SK-N-SH treated with all-trans-retinoic acid at 6 μM for 48 hours (cell line): Measurements from ENCODE around the gene ARHGEF12.

Source experiments
- PPARA ChIP-seq: fragments of 250-450 bp; sonication (Bioruptor Pico); IDR thresholded peaks from 2 replicates; pipeline ENCODE4 v1.5.0; 2020; ENCODE audit warnings: mild to moderate bottlenecking, borderline replicate concordance
- TCF4 ChIP-seq: fragments of 250-450 bp; sonication (Bioruptor Pico); IDR thresholded peaks from 2 replicates; pipeline ENCODE4 v1.8.0; 2021; ENCODE audit warnings: mild to moderate bottlenecking, moderate library complexity, borderline replicate concordance
- ZC3H10 ChIP-seq: fragments of 250-450 bp; sonication (Bioruptor Pico); IDR thresholded peaks from 2 replicates; pipeline ENCODE4 v1.5.1; 2021; ENCODE audit warnings: mild to moderate bottlenecking, moderate library complexity
- ZFP3 ChIP-seq: fragments of 250-450 bp; sonication (Bioruptor Pico); IDR thresholded peaks from 2 replicates; pipeline ENCODE4 v1.5.0; 2020; ENCODE audit warnings: mild to moderate bottlenecking, moderate library complexity
- ZFP30 ChIP-seq: fragments of 450-650 bp; formaldehyde crosslinking; IDR thresholded peaks from 2 replicates; pipeline ENCODE4 v1.5.0; 2022; ENCODE audit warnings: mild to moderate bottlenecking, moderate library complexity
- ZNF565 ChIP-seq: fragments of 450-650 bp; formaldehyde crosslinking; conservative IDR thresholded peaks from 2 replicates; pipeline ENCODE4 v1.5.0; 2020; ENCODE audit warnings: low read depth, mild to moderate bottlenecking, moderate library complexity
- TF ChIP-seq, protein P1 (sequence below): fragments of 250-450 bp; sonication (Bioruptor Pico); IDR thresholded peaks from 2 replicates; pipeline ENCODE4 v1.5.1; 2021; ENCODE audit warnings: mild to moderate bottlenecking, moderate library complexity
- TF ChIP-seq, protein P2 (sequence below): fragments of 250-450 bp; sonication (Bioruptor Pico); IDR thresholded peaks from 2 replicates; pipeline ENCODE4 v1.5.1; 2020; ENCODE audit warnings: low read depth, mild to moderate bottlenecking, moderate library complexity

DNA sequence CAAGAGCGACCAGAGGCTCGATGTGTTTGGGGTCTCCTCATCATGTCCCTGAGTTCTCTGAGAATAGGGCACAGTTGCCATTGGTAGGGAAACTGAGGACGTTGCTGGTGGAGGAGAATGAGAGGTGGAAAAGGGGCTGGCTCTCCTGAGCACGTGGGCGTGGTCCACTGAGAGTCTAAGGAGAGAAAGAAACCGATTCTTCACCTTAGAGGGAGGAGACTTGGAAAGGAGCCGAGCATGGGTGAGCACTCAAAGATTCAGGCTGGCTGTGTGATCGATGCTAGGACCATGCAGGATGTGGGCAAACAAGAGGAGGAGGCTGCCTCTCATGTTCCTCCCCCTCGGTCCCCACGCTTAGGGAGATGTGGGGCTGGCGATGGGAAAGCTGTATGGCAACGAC is 30.9 kb upstream of the ARHGEF12 start:
- no peak for TF ChIP-seq ZFP3 (CRISPR knock-in tag)
- TF ChIP-seq PPARA (CRISPR knock-in tag), result no peak
- TF ChIP-seq, protein P1, sequence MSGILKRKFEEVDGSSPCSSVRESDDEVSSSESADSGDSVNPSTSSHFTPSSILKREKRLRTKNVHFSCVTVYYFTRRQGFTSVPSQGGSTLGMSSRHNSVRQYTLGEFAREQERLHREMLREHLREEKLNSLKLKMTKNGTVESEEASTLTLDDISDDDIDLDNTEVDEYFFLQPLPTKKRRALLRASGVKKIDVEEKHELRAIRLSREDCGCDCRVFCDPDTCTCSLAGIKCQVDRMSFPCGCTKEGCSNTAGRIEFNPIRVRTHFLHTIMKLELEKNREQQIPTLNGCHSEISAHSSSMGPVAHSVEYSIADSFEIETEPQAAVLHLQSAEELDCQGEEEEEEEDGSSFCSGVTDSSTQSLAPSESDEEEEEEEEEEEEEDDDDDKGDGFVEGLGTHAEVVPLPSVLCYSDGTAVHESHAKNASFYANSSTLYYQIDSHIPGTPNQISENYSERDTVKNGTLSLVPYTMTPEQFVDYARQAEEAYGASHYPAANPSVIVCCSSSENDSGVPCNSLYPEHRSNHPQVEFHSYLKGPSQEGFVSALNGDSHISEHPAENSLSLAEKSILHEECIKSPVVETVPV (CRISPR knock-in tag), result no peak
- TF ChIP-seq ZFP30 (CRISPR knock-in tag), result no peak
- no peak for TF ChIP-seq TCF4 (CRISPR knock-in tag)
- no peak for TF ChIP-seq ZC3H10 (CRISPR knock-in tag)
- TF ChIP-seq ZNF565, result no peak
- TF ChIP-seq, protein P2, sequence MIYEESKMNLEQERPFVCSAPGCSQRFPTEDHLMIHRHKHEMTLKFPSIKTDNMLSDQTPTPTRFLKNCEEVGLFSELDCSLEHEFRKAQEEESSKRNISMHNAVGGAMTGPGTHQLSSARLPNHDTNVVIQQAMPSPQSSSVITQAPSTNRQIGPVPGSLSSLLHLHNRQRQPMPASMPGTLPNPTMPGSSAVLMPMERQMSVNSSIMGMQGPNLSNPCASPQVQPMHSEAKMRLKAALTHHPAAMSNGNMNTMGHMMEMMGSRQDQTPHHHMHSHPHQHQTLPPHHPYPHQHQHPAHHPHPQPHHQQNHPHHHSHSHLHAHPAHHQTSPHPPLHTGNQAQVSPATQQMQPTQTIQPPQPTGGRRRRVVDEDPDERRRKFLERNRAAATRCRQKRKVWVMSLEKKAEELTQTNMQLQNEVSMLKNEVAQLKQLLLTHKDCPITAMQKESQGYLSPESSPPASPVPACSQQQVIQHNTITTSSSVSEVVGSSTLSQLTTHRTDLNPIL (CRISPR knock-in tag), result no peak
